Muscle layer of duodenum (tissue), 2 donors: ENCODE data around the gene ADH5.
A peak's percentile ranks its signal among the peaks of the same experiment; 100 is the strongest.
"Not testable (repeated sequence)": the region's sequence is repeated elsewhere in the genome, so short reads cannot be mapped to it uniquely, and the experiment has no call there.

Source experiments
- H3K27ac ChIP-seq: one replicate; pipeline ENCODE4 v1.7.0; 2013; ENCODE audit warnings: mild to moderate bottlenecking, low read length
- H3K27me3 ChIP-seq: one replicate; pipeline ENCODE4 v1.7.0; 2013; ENCODE audit warnings: low read depth, mild to moderate bottlenecking, control low read depth, low read length
- H3K36me3 ChIP-seq, 2 donors: one replicate each; pipeline ENCODE4 v1.7.0; 2013; ENCODE audit warnings: low read length in 2 of 2, control low read depth in 1 of 2, mild to moderate bottlenecking in 1 of 2; ENCODE audit not compliant: insufficient read depth in 2 of 2, control insufficient read depth in 1 of 2
- H3K4me1 ChIP-seq, 2 donors: one replicate each; pipeline ENCODE4 v1.7.0; 2013; ENCODE audit warnings: low read length in 2 of 2, mild to moderate bottlenecking in 2 of 2, control low read depth in 1 of 2, moderate library complexity in 1 of 2; ENCODE audit not compliant: insufficient read depth in 2 of 2, control insufficient read depth in 1 of 2
- H3K4me3 ChIP-seq, 2 donors: one replicate each; pipeline ENCODE4 v1.7.0; 2013; ENCODE audit warnings: low read length in 2 of 2, low read depth in 1 of 2, mild to moderate bottlenecking in 1 of 2
- H3K9me3 ChIP-seq, 2 donors: one replicate each; pipeline ENCODE4 v1.7.0; 2013; ENCODE audit warnings: low read length in 2 of 2, control low read depth in 1 of 2, mild to moderate bottlenecking in 1 of 2; ENCODE audit not compliant: control insufficient read depth in 1 of 2
- donor health status: healthy.

Gene ADH5

GRCh38 chr4:99088481-99089365 lies at the start of gene ADH5:
Gene ADH5, minus strand, starts transcription at chr4:99088788. Its CDS starts 88 bp downstream, at chr4:99088700.
- Histone ChIP-seq H3K4me3 (peak within 1 kb of the TSS; percentile 89 to 98), H3K27ac (peak within 1 kb of the TSS; percentile 99), H3K9me3 (no peaks in the 10 kb centered on the region), H3K27me3 (no peaks in the 10 kb centered on the region), H3K36me3 (peaks cover 9 to 13% of the 10 kb centered on the region in 2 donors), H3K4me1 (peaks cover 0 to 26% of the 10 kb centered on the region in 2 donors)

GRCh38 chr4:99136329-99136728 lies 47.7 kb upstream of the ADH5 start:
- Histone ChIP-seq H3K36me3 (no peaks in the 10 kb centered on the region), H3K27ac (no peak overlapping the region), H3K4me1 (no peaks in the 10 kb centered on the region), H3K27me3 (no peaks in the 10 kb centered on the region), H3K9me3 (no peaks in the 10 kb centered on the region), H3K4me3 (no peak overlapping the region)

- Histone ChIP-seq H3K27ac (no peak overlapping the region), H3K9me3 (no peaks in the 10 kb centered on the region), H3K36me3 (no peaks in the 10 kb centered on the region), H3K4me3 (no peak overlapping the region), H3K27me3 (no peaks in the 10 kb centered on the region), H3K4me1 (no peaks in the 10 kb centered on the region)
Observed at GRCh38 chr4:99135541-99136162, 47.1 kb upstream of the ADH5 start.

GRCh38 chr4:99134586-99134985 lies 46.0 kb upstream of the ADH5 start:
- Histone ChIP-seq H3K27ac (no peak overlapping the region), H3K36me3 (no peaks in the 10 kb centered on the region), H3K9me3 (no peaks in the 10 kb centered on the region), H3K27me3 (no peaks in the 10 kb centered on the region), H3K4me1 (no peaks in the 10 kb centered on the region), H3K4me3 (no peak overlapping the region)

- H3K27me3 ChIP-seq, result no peaks in the 10 kb centered on the region
- H3K27ac ChIP-seq, result no peak overlapping the region
- no peaks in the 10 kb centered on the region for H3K9me3 ChIP-seq
- no peak overlapping the region for H3K4me3 ChIP-seq
- no peaks in the 10 kb centered on the region for H3K4me1 ChIP-seq
- H3K36me3 ChIP-seq, result no peaks in the 10 kb centered on the region
Observed at GRCh38 chr4:99131378-99131777, 42.8 kb upstream of the ADH5 start.

- H3K36me3 ChIP-seq, result no peaks in the 10 kb centered on the region
- no peak overlapping the region for H3K4me3 ChIP-seq
Observed at GRCh38 chr4:99126376-99126775, 37.8 kb upstream of the ADH5 start.

GRCh38 chr4:99121008-99121407 lies 32.4 kb upstream of the ADH5 start:
- no peaks in the 10 kb centered on the region for H3K36me3 ChIP-seq
- no peak overlapping the region for H3K4me3 ChIP-seq
- H3K27me3 ChIP-seq, result no peaks in the 10 kb centered on the region
- H3K4me1 ChIP-seq, result no peaks in the 10 kb centered on the region
- H3K9me3 ChIP-seq, result no peaks in the 10 kb centered on the region
- H3K27ac ChIP-seq, result no peak overlapping the region

More at GRCh38 chr4:99126376-99126775, 37.8 kb upstream of the ADH5 start:
- Histone ChIP-seq H3K9me3 (no peaks in the 10 kb centered on the region), H3K4me1 (no peaks in the 10 kb centered on the region), H3K27me3 (no peaks in the 10 kb centered on the region), H3K27ac (no peak overlapping the region)

GRCh38 chr4:99120501-99120900 lies 31.9 kb upstream of the ADH5 start:
- Histone ChIP-seq H3K4me3 (no peak overlapping the region), H3K4me1 (no peaks in the 10 kb centered on the region), H3K27me3 (no peaks in the 10 kb centered on the region), H3K36me3 (no peaks in the 10 kb centered on the region), H3K27ac (no peak overlapping the region), H3K9me3 (no peaks in the 10 kb centered on the region)

GRCh38 chr4:99117876-99118693 lies 29.5 kb upstream of the ADH5 start:
- Histone ChIP-seq H3K36me3 (no peaks in the 10 kb centered on the region), H3K27ac (no peak overlapping the region), H3K27me3 (no peaks in the 10 kb centered on the region), H3K4me3 (no peak overlapping the region), H3K9me3 (no peaks in the 10 kb centered on the region), H3K4me1 (no peaks in the 10 kb centered on the region)

GRCh38 chr4:99117122-99117841 lies 28.7 kb upstream of the ADH5 start:
- H3K4me3 ChIP-seq, H3K27me3 ChIP-seq, H3K36me3 ChIP-seq, H3K9me3 ChIP-seq, H3K4me1 ChIP-seq, H3K27ac ChIP-seq: not testable (repeated sequence)

GRCh38 chr4:99109286-99109685 lies 20.7 kb upstream of the ADH5 start:
- not testable (repeated sequence) for H3K36me3 ChIP-seq, H3K27ac ChIP-seq, H3K9me3 ChIP-seq

More at GRCh38 chr4:99109286-99109685, 20.7 kb upstream of the ADH5 start:
- H3K4me1 ChIP-seq, H3K4me3 ChIP-seq, H3K27me3 ChIP-seq: not testable (repeated sequence)
